ENCODE results near the gene RTP5.
A peak's percentile ranks its signal among the peaks of the same experiment; 100 is the strongest.

Gene RTP5

DNA sequence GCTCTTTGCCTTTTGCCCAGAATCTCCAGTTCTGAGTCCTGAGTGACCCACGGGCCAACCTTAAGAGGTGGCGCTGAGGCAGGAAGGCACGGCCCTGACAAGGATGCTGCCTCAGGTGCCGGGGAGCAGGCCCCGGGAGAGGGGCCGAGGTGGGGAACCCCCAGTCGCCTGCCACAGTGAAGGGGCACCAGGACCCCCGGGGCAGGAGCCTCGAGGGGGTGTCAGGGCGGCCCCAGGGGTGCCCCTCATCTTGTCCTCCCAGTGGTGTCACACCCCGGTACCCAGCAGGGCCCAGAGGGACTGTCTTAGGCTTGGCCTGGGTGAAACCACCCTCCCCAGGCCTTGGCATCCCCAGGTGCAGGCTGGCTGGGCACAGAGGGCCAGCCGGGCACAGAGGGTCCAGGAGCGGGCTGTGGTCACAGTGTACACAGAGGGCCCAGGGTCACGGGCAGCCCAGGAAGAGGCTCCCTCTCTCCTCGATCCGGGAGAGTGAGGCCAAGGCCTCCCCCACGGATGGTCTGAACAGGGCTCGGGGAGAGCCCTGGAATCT, 11.9 kb upstream of the RTP5 start:
- no peak for DNase-seq (ENCODE audit: low spot score)

DNA sequence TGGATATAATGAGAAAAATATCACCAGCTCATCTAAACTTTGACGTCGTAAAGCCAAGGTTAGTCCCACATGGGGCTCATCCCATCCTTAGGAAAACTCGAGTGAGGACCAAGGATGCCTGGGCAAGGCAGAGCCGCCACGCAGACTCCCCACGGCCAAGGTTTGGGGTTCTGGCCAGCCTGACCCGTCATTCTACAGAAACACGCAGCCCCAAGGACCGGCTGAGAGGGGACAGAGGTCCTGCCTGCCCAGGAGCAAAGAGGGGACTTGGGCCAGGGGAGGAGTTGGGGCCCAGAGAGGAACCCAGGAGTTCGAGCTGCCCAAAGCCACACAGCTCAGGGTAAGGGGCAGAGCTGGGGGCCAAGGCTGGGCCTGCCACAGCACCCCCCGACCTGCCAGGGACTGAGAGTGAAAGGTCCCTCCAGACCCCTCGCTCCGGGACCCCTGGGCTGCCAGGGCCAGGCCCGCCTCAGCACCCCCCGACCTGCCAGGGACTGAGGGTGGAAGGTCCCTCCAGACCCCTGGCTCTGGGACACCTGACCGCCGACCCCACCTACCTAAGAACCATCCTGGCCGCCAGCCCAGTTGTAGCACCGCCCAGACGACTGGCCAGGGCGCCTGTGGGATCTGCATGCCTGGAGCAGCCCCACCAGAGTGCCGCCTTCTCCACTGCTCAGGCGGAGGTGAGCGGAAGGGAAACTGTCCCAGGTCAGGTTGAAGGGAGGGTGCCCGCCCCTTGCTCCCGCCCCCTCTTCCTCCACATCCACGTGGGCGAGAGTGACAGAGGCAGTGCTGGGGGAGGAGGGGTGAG, 11.1 kb upstream of the RTP5 start, which contains the start of gene PDCD1:
Gene PDCD1 (minus strand): TSS at position 689 of the 811 bp plus-strand sequence. CDS start 56 bp downstream, at position 633.
- DNase-seq (ENCODE audit: low spot score), result no peak

GRCh38 chr2:241859017-241859435, 10.5 kb upstream of the RTP5 start:
- no peak for DNase-seq (ENCODE audit: low spot score)

- peak; percentile 71 for DNase-seq (ENCODE audit: low spot score)
Measured at GRCh38 chr2:241859436-241860183, 9.9 kb upstream of the RTP5 start.

- DNase-seq (ENCODE audit: low spot score), result no peak
Measured at GRCh38 chr2:241860184-241861078, 9.1 kb upstream of the RTP5 start.

- DNase-seq (ENCODE audit: low spot score), result no peak
Measured at GRCh38 chr2:241861264-241861663, 8.3 kb upstream of the RTP5 start.

GRCh38 chr2:241862093-241862492, 7.4 kb upstream of the RTP5 start:
- no peak for DNase-seq (ENCODE audit: low spot score)

DNA sequence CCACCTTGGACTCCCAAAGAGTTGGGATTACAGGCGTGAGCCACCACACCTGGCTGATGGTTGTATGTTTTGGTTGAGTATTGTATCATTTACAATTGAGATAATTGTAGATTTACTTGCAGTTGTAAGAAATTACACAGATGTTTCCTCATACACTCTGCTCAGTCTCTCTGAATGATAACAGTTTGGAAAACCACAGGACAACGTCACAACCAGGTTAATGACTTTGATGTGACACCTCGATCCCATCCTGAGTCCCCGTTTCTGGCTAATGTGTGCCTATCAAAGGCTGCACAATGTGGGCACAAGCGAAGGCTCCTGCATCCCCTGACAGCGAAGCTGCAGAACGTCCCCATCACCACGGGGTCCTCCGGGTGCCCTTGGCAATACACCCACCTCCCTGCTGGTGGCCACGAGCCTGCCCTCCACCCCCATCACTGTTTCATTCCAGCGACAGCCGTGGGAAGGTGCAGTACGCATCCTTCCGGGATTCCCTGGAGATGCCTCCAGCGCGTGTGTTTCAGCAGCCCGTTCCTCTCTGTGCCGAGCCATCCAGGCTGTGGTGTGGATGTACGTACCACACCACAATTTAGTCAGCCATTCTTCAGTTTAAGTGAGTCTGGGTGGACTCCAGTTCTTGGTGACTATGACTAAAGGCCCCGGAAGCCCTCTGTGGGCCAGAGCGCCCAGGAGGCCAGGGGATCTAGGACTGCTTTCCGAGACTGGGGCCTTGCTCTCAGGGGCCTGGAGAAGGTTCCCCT, 6.6 kb upstream of the RTP5 start:
- DNase-seq (ENCODE audit: low spot score), result no peak

DNA sequence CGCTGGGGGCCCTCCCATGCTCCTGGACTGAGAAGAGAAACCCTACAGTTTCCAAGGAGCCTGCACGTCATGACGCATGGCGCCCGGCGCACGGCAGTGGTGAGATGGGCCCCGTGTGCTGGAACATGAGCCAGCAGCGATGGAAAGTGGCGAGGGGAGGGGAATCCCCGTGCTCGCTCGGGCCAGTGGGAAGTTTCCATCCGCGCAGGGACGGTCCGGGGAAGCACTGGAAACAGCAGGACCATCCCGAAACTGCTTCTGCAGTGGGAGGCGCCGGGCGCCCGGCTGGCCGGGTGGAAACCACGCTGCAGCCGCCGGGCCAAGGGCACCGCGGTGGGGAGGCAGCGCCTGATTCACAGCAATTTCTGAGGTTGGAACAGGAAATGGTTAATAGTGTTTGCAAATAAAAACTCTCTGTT, 6.0 kb upstream of the RTP5 start:
- DNase-seq (ENCODE audit: low spot score), result no peak

- no peak for DNase-seq (ENCODE audit: low spot score)
Measured at GRCh38 chr2:241864168-241864849, 5.2 kb upstream of the RTP5 start.

GRCh38 chr2:241864850-241865213, 4.7 kb upstream of the RTP5 start:
- DNase-seq (ENCODE audit: low spot score), result no peak

DNA sequence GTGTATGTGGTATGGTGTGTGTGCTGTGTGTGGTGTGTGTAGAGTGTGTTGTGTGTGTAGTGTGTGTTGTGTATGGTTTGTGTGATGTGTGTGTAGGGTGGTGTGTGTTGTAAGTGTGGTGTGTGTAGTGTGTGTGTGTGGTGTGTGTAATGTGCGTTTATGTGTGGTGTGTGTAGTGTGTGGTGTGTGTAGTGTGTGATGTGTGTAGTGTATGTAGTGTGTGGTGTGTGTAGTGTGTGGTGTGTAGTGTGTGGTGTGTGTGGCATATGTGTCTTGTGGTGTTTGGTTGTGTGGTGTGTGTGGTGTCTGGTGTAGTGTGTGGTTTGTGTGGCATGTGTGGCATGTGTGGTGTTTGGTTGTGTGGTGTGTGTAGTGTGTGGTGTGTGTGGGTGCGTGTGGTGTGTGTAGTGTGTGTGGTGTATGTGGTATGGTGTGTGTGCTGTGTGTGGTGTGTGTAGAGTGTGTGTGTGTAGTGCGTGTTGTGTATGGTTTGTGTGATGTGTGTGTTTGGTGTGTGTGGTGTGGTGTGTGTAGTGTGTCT, 4.0 kb upstream of the RTP5 start:
- no peak for DNase-seq (ENCODE audit: low spot score)

DNA sequence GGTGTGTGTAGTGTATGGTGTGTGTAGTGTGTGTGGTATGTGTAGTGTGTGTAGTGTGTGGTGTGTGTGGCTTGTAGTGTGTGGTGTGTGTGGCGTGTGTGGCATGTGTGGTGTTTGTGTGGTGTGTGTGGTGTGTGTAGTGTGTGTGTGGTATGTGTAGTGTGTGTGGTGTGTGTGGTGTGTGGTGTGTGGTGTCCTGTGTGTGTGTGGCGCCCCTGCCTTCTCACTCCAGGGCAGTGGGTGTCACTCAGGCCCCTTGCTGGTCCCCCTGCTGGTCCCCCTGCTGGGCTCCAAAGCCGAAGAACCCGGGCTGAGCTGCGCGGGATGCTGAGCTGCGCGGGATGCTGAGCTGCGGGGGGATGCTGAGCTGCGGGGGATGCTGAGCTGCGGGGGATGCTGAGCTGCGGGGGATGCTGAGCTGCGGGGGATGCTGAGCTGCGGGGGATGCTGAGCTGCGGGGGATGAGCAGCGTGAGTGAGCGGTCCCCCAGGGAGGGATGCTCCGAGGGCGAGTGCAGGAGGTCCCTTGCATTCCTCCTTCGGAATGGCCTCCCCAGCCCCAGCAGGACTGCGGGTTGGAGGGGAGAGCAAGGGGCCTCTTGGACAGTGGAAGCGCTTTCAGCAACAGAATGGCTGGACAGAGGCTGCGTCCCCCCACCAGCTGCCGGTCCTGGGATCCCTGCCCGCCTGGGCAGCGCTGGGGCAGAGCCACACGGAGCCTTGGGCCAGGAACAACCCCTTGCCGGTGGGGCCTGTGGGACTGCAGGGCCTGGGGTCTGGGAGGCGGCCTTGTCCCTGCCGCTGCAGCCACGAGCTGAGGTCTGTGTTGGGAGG, 3.4 kb upstream of the RTP5 start:
- DNase-seq (ENCODE audit: low spot score), result peak; percentile 33

DNA sequence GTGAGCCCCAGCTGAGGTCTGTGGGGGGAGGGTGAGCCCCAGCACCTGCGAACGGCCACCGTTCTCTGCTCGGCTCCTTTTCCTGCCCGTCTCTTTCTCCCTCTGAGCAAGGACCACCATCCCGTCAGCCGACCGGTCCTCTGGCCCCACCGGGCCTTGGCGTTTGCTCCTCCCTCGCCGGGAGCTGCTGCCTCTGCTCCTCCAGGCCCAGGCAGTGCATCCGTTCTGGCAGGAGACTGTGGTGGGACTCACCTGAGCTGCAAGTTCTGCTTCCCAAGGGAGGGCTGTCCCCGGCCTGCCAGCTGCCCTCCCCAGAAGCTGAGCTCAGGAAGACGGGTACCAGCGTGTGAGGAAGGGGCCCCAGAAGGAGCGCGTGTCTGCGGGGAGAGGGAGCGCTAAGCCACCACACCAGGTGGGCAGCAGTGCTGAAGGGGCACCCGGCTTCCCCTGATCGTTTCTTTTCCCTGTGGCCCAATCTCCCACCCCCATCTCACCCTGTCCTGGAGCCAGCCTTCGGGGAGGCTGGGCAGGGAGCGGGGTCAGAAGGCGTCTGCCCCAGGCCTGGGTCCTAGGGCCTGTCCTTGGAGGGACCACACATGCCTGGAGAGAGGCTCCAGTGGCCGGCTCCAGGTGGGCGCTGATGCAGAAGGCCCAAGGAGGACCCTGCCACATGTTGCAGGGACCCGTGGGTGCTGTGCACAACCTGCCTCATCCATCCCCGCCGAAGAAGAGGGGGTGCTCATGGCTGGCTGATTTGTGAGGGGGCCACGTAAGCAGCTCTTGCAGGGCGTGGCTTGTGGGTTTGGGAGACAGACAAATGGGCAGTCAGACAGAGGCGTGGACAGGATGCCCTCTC, 2.5 kb upstream of the RTP5 start:
- DNase-seq (ENCODE audit: low spot score), result no peak

DNA sequence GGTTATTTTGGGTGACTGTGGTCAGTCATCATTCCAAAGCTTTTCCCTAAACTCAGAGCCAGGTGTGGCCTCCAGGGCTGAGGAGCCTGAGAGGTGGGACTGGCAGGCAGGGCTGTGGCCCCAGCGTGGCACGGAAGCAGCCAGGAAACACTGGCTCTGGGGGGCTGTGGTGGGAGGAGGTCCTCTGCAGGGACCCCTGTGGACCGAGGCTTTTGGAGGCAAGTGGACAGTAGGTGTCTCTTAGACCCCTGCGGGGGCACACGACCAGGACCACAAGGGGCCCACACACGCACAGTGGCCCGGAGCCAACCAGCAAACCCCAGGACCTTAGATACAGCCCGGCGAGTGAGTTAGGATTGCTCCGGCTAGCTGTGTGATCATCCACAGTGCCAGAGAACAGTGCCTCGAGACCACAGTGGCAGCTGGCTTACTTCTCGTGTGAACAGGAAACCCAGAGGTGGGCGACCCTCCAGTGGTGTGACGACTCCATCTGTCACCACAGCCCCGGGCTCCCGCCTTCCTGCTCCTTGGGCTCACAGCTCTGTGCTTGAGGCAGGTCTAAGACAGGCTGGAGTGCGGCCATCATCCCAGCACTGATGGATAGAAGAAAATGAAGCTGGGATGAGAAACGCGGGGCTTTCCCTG, 1.6 kb upstream of the RTP5 start:
- DNase-seq (ENCODE audit: low spot score), result no peak

GRCh38 chr2:241868661-241869081, 858 bp upstream of the RTP5 start:
- no peak for DNase-seq (ENCODE audit: low spot score)

DNA sequence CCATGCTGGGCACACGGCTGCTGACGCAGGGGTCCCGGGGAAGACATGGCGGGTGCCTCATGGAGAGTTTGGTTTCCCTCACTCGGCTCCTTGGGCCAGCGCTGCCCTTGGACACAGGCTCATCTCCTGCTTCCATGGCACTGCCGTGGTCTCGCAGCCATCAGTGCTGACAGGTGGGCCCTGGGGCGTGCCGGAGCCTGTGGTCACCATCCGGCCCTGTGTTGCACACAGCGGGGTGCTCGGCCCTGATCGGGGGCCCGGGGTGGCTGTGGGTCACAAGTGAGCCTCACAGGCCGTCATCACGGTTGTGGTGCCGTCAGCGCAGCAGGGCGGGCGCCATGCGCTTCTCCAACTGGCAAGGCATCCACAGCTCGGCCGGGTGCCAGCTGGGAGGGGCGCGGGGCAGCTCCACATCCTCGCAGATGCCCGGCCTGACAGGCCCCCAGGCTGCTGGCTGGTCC, 582 bp downstream of the RTP5 start:
- no peak for DNase-seq (ENCODE audit: low spot score)
